ENCODE data around the gene CDC42EP1.

Gene CDC42EP1

GRCh38 chr22:37557321-37558001 is 2.8 kb upstream of the CDC42EP1 start:
- TF ChIP-seq SIN3A (IDR thresholded peaks at IDR 0.05; ENCODE audit: borderline replicate concordance, insufficient read depth, low read length) (no peak), POLR2AphosphoS5 (IDR thresholded peaks at IDR 0.05; ENCODE audit: low read depth, low read length) (no peak), REST (IDR thresholded peaks at IDR 0.05; ENCODE audit: insufficient read depth in 1 of 2, low read depth in 2 of 2, low read length in 2 of 2) (no peak), FOXP2 (optimal IDR thresholded peaks at IDR 0.05; ENCODE audit: borderline replicate concordance, extremely low read depth, extremely low read length, insufficient read depth) (no peak), TAF1 (IDR thresholded peaks at IDR 0.05; ENCODE audit: borderline replicate concordance, insufficient read depth, low read length) (no peak)

GRCh38 chr22:37558815-37559214 is 1.5 kb upstream of the CDC42EP1 start:
- TF ChIP-seq SIN3A (IDR thresholded peaks at IDR 0.05; ENCODE audit: borderline replicate concordance, insufficient read depth, low read length) (no peak), TAF1 (IDR thresholded peaks at IDR 0.05; ENCODE audit: borderline replicate concordance, insufficient read depth, low read length) (no peak), POLR2AphosphoS5 (IDR thresholded peaks at IDR 0.05; ENCODE audit: low read depth, low read length) (no peak), FOXP2 (optimal IDR thresholded peaks at IDR 0.05; ENCODE audit: borderline replicate concordance, extremely low read depth, extremely low read length, insufficient read depth) (no peak), REST (IDR thresholded peaks at IDR 0.05; ENCODE audit: insufficient read depth in 1 of 2, low read depth in 2 of 2, low read length in 2 of 2) (no peak)

- TF ChIP-seq POLR2AphosphoS5 (IDR thresholded peaks at IDR 0.05; ENCODE audit: low read depth, low read length) (no peak), TAF1 (IDR thresholded peaks at IDR 0.05; ENCODE audit: borderline replicate concordance, insufficient read depth, low read length) (no peak), FOXP2 (optimal IDR thresholded peaks at IDR 0.05; ENCODE audit: borderline replicate concordance, extremely low read depth, extremely low read length, insufficient read depth) (no peak), SIN3A (IDR thresholded peaks at IDR 0.05; ENCODE audit: borderline replicate concordance, insufficient read depth, low read length) (no peak), REST (IDR thresholded peaks at IDR 0.05; ENCODE audit: insufficient read depth in 1 of 2, low read depth in 2 of 2, low read length in 2 of 2) (no peak)
Observed at GRCh38 chr22:37559521-37559900, 769 bp upstream of the CDC42EP1 start.

- TF ChIP-seq REST (IDR thresholded peaks at IDR 0.05; ENCODE audit: insufficient read depth in 1 of 2, low read depth in 2 of 2, low read length in 2 of 2) (no peak), FOXP2 (optimal IDR thresholded peaks at IDR 0.05; ENCODE audit: borderline replicate concordance, extremely low read depth, extremely low read length, insufficient read depth) (peak; percentile 36)
Observed at GRCh38 chr22:37560608-37561211, 430 bp downstream of the CDC42EP1 start.
